HepG2 (cell line): ENCODE data around the gene MICAL1. TPM values are rescaled to one million over a fixed set of nuclear protein-coding genes. Genes with fewer than 3 reads are reported as not detected.

Experiments used
- CBFB ChIP-seq: sonication (generic); formaldehyde crosslinking; IDR thresholded peaks from 2 replicates; pipeline ENCODE4 v1.4.0; 2020; ENCODE audit warnings: missing genetic modification reagents
- DR1 ChIP-seq: sonication (generic); formaldehyde crosslinking; IDR thresholded peaks from 2 replicates; pipeline ENCODE4 v1.8.0; 2021; ENCODE audit warnings: mild to moderate bottlenecking, missing genetic modification reagents, inconsistent platforms
- GPN1 ChIP-seq: sonication (generic); formaldehyde crosslinking; IDR thresholded peaks from 2 replicates; pipeline ENCODE4 v1.5.1; 2020; ENCODE audit warnings: missing genetic modification reagents, borderline replicate concordance
- HNRNPH1 ChIP-seq: fragments of 200-400 bp; formaldehyde crosslinking; optimal IDR thresholded peaks from 2 replicates; pipeline ENCODE3; 2017; ENCODE audit warnings: mild to moderate bottlenecking, low read depth, low read length
- ISX ChIP-seq: sonication (generic); formaldehyde crosslinking; conservative IDR thresholded peaks from 2 replicates; pipeline ENCODE4 v1.5.0; 2020; ENCODE audit warnings: missing genetic modification reagents
- MAFG ChIP-seq: sonication (generic); formaldehyde crosslinking; IDR thresholded peaks from 2 replicates; pipeline ENCODE4 v1.5.1; 2020; ENCODE audit warnings: mild to moderate bottlenecking, missing genetic modification reagents
- MEIS1 ChIP-seq: sonication (generic); formaldehyde crosslinking; IDR thresholded peaks from 2 replicates; pipeline ENCODE4 v1.9.0; 2021; ENCODE audit warnings: mild to moderate bottlenecking, missing genetic modification reagents, moderate library complexity, borderline replicate concordance
- SOX6 ChIP-seq, 2 experiments: fragments of 450-650 bp in 1 of 2; sonication (generic) in 1 of 2; formaldehyde crosslinking in 1 of 2; IDR thresholded peaks; 2 replicates each; pipeline versions ENCODE4 v1.4.0 to v1.6.1; 2017 to 2020; ENCODE audit warnings: antibody characterized with exemption in 1 of 2, mild to moderate bottlenecking in 1 of 2, missing genetic modification reagents in 1 of 2
- ZNF143 ChIP-seq: sonication (generic); formaldehyde crosslinking; IDR thresholded peaks from 2 replicates; pipeline ENCODE4 v1.4.0; 2020; ENCODE audit warnings: missing genetic modification reagents
- ZNF33B ChIP-seq: sonication (generic); formaldehyde crosslinking; IDR thresholded peaks from 2 replicates; pipeline ENCODE4 v1.5.1; 2020; ENCODE audit warnings: mild to moderate bottlenecking, missing genetic modification reagents
- ZNF383 ChIP-seq: sonication (generic); formaldehyde crosslinking; IDR thresholded peaks from 2 replicates; pipeline ENCODE4 v1.4.0; 2020; ENCODE audit warnings: missing genetic modification reagents, mild to moderate bottlenecking, borderline replicate concordance
- ZNF770 ChIP-seq: sonication (generic); formaldehyde crosslinking; IDR thresholded peaks from 2 replicates; pipeline ENCODE4 v1.5.0; 2020; ENCODE audit warnings: mild to moderate bottlenecking, missing genetic modification reagents
- polyA plus RNA-seq, 8 experiments: library from polyadenylated mRNA; depleted of rRNA in 3 of 8; stranded (reverse) in 7 of 8; unstranded in 1 of 8; fragments of >200 nt; fragmentation: Illumina TruSeq in 4 of 8; extraction: Trizol in 4 of 8; gene quantifications; 2 replicates each; pipeline versions ENCODE4 v1.2.1 to v1.2.3, GENCODE V29; 2011 to 2016; ENCODE audit warnings: low read depth in 4 of 8, missing spikeins in 1 of 8, mixed read lengths in 1 of 8; ENCODE audit not compliant: insufficient read depth in 1 of 8
- total RNA-seq, 5 experiments: library from RNA; depleted of rRNA; stranded (reverse); fragments of >200 nt; fragmentation: Illumina TruSeq; extraction: Trizol; gene quantifications; 2 replicates each; pipeline ENCODE4 v1.2.3, GENCODE V29; 2016; ENCODE audit warnings: low read depth in 1 of 5
- TF ChIP-seq, protein P1 (sequence below): sonication (generic); formaldehyde crosslinking; IDR thresholded peaks from 2 replicates; pipeline ENCODE4 v1.4.0; 2020; ENCODE audit warnings: missing genetic modification reagents, borderline replicate concordance
- TF ChIP-seq, protein P2 (sequence below): sonication (generic); formaldehyde crosslinking; IDR thresholded peaks from 2 replicates; pipeline ENCODE4 v1.8.0; 2022; ENCODE audit warnings: mild to moderate bottlenecking, missing genetic modification reagents; ENCODE audit not compliant: insufficient replicate concordance
- TF ChIP-seq, protein P3 (sequence below): sonication (generic); formaldehyde crosslinking; IDR thresholded peaks from 2 replicates; pipeline ENCODE4 v1.4.0; 2020; ENCODE audit warnings: mild to moderate bottlenecking, missing genetic modification reagents

MICAL1 gene
- total and polyA plus RNA-seq, 2 of the 13 experiments (the other 11 are each of a cell fraction or from before 2014, with no cell fraction given): 6.9 to 39.0 TPM

DNA sequence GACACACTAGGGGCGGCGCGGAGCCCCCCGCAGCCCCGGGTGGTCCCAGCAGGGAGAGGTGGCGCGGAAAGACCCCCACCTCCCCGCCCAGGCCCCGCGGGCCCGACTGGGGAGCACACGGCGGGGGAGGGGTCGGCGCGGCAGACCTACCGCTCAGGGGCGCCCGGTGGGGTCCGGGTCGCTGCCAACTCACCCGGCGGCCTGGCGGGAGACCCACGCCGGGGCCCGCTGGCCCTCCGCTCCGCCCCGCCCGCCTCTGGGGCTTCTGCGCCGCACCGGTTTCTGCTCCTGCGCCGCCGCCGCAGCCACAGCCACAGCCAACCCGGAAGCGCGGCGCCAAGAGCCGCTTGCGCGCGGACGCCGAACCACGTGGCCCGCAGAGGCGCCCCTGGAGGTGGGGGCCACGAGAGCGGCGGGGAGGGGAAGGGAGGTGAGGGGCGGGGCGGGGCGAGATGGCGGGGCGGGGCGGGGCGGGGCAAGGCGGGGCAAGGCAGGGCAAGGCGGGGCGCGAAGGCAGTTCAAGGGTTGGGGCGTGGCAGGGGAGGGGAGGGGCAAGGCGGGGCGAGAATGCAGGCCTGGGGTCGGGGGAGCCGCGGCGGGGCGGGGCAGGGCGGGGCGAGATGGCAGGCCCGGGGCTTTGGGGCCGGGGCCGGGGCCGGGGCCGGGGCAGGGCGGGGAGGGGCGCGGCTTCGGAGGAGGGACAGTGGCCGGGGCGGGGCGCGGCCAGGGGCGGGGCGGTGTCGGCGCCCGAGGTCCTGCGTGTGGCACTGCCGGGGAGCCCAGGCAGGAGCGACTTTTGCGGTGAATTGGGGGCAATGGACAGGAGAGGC is 27.5 kb upstream of the MICAL1 start, which contains the start of gene ZBTB24 (continued):
- TF ChIP-seq, protein P1, sequence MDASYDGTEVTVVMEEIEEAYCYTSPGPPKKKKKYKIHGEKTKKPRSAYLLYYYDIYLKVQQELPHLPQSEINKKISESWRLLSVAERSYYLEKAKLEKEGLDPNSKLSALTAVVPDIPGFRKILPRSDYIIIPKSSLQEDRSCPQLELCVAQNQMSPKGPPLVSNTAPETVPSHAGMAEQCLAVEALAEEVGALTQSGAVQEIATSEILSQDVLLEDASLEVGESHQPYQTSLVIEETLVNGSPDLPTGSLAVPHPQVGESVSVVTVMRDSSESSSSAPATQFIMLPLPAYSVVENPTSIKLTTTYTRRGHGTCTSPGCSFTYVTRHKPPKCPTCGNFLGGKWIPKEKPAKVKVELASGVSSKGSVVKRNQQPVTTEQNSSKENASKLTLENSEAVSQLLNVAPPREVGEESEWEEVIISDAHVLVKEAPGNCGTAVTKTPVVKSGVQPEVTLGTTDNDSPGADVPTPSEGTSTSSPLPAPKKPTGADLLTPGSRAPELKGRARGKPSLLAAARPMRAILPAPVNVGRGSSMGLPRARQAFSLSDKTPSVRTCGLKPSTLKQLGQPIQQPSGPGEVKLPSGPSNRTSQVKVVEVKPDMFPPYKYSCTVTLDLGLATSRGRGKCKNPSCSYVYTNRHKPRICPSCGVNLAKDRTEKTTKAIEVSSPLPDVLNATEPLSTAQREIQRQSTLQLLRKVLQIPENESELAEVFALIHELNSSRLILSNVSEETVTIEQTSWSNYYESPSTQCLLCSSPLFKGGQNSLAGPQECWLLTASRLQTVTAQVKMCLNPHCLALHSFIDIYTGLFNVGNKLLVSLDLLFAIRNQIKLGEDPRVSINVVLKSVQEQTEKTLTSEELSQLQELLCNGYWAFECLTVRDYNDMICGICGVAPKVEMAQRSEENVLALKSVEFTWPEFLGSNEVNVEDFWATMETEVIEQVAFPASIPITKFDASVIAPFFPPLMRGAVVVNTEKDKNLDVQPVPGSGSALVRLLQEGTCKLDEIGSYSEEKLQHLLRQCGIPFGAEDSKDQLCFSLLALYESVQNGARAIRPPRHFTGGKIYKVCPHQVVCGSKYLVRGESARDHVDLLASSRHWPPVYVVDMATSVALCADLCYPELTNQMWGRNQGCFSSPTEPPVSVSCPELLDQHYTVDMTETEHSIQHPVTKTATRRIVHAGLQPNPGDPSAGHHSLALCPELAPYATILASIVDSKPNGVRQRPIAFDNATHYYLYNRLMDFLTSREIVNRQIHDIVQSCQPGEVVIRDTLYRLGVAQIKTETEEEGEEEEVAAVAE: no peak
- TF ChIP-seq DR1 (CRISPR knock-in tag) (no peak), GPN1 (CRISPR knock-in tag) (no peak), SOX6 (IDR thresholded peaks at IDR 0.05) (no peak), SOX6 (CRISPR knock-in tag; IDR thresholded peaks at IDR 0.05) (no peak), HNRNPH1 (no peak), ZNF33B (CRISPR knock-in tag) (no peak), ISX (CRISPR knock-in tag) (no peak), MAFG (CRISPR knock-in tag) (no peak), ZNF770 (no peak), CBFB (CRISPR knock-in tag) (no peak), ZNF143 (CRISPR knock-in tag) (no peak), ZNF383 (CRISPR knock-in tag) (no peak), MEIS1 (CRISPR knock-in tag) (no peak)
- TF ChIP-seq, protein P2, sequence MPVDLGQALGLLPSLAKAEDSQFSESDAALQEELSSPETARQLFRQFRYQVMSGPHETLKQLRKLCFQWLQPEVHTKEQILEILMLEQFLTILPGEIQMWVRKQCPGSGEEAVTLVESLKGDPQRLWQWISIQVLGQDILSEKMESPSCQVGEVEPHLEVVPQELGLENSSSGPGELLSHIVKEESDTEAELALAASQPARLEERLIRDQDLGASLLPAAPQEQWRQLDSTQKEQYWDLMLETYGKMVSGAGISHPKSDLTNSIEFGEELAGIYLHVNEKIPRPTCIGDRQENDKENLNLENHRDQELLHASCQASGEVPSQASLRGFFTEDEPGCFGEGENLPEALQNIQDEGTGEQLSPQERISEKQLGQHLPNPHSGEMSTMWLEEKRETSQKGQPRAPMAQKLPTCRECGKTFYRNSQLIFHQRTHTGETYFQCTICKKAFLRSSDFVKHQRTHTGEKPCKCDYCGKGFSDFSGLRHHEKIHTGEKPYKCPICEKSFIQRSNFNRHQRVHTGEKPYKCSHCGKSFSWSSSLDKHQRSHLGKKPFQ (CRISPR knock-in tag): peak; percentile 37
- TF ChIP-seq, protein P3, sequence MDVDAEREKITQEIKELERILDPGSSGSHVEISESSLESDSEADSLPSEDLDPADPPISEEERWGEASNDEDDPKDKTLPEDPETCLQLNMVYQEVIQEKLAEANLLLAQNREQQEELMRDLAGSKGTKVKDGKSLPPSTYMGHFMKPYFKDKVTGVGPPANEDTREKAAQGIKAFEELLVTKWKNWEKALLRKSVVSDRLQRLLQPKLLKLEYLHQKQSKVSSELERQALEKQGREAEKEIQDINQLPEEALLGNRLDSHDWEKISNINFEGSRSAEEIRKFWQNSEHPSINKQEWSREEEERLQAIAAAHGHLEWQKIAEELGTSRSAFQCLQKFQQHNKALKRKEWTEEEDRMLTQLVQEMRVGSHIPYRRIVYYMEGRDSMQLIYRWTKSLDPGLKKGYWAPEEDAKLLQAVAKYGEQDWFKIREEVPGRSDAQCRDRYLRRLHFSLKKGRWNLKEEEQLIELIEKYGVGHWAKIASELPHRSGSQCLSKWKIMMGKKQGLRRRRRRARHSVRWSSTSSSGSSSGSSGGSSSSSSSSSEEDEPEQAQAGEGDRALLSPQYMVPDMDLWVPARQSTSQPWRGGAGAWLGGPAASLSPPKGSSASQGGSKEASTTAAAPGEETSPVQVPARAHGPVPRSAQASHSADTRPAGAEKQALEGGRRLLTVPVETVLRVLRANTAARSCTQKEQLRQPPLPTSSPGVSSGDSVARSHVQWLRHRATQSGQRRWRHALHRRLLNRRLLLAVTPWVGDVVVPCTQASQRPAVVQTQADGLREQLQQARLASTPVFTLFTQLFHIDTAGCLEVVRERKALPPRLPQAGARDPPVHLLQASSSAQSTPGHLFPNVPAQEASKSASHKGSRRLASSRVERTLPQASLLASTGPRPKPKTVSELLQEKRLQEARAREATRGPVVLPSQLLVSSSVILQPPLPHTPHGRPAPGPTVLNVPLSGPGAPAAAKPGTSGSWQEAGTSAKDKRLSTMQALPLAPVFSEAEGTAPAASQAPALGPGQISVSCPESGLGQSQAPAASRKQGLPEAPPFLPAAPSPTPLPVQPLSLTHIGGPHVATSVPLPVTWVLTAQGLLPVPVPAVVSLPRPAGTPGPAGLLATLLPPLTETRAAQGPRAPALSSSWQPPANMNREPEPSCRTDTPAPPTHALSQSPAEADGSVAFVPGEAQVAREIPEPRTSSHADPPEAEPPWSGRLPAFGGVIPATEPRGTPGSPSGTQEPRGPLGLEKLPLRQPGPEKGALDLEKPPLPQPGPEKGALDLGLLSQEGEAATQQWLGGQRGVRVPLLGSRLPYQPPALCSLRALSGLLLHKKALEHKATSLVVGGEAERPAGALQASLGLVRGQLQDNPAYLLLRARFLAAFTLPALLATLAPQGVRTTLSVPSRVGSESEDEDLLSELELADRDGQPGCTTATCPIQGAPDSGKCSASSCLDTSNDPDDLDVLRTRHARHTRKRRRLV (CRISPR knock-in tag): no peak
